Hematopoietic multipotent progenitor cell treated with erythropoietin and hydrocortisone succinate and interleukin-3 and kit ligand, for 15 days (in vitro differentiated cells): Measurements from ENCODE around the gene OR4F29.
"Not testable (repeated sequence)": the region's sequence is repeated elsewhere in the genome, so short reads cannot be mapped to it uniquely, and the experiment has no call there.

Experiments used
- DNase-seq: peaks from one replicate; pipeline ENCODE4 v3.0.0-alpha.2; 2015; ENCODE audit warnings: low spot score

OR4F29 gene

GRCh38 chr1:451578-451977 is at the start of gene OR4F29:
Gene OR4F29 (minus strand): TSS chr1:451678. CDS start chr1:451678, 0 bp downstream.
- not testable (repeated sequence) for DNase-seq
